GM12878 (cell line): ENCODE data around the gene SLC22A23. TPM values are rescaled to one million over a fixed set of nuclear protein-coding genes. Genes with fewer than 3 reads are reported as not detected.

Experiments
- ATAC-seq: fragments of 200-7000 bp; cut with Tn5 transposase; 3 replicates; pipeline ENCODE4 v1.9.1; 2020; ENCODE audit warnings: mild to moderate bottlenecking, moderate library complexity
- BruUV-seq: library from RNA; stranded (reverse); fragments of 400-500 nt; replicated peaks from 2 replicates; lab custom pipeline; 2021; lab: Mats Ljungman, UMichigan
- CTCF ChIA-PET: fragments of 300-600 bp; sonication (Branson Sonifier 250); formaldehyde crosslinking; extraction: SDS; loops from one replicate; lab custom pipeline; 2021; ENCODE audit warnings: inconsistent platforms; lab: Yijun Ruan, JAX
- POLR2A ChIA-PET: fragments of 350-600 bp; formaldehyde crosslinking; extraction: SDS; loops from one replicate; lab custom pipeline; 2021; ENCODE audit warnings: inconsistent platforms; lab: Charles Lee
- RAD21 ChIA-PET: fragments of 300-600 bp; sonication (Branson Sonifier 250); formaldehyde crosslinking; loops from one replicate; lab custom pipeline; 2023; ENCODE audit warnings: antibody characterized with exemption; ENCODE audit not compliant: unreplicated experiment; lab: Charles Lee
- SMC1A ChIA-PET: fragments of 300-600 bp; sonication (Branson Sonifier 250); formaldehyde crosslinking; loops from one replicate; lab custom pipeline; 2023; ENCODE audit not compliant: unreplicated experiment, uncharacterized antibody; lab: Charles Lee
- DNase-seq: peaks from one replicate; pipeline ENCODE4 v3.0.0-alpha.2; 2011; ENCODE audit warnings: low read depth, low spot score
- FAIRE-seq: peaks from 3 replicates; lab custom pipeline; 2011; peaks lifted over from hg19 to GRCh38; lab: Jason Lieb, UNC
- H2AFZ ChIP-seq: 2 replicates; pipeline ENCODE4 v1.6.0; 2011; ENCODE audit warnings: low read depth, low read length, control low read depth; ENCODE audit not compliant: control insufficient read depth
- H3K27ac ChIP-seq: 2 replicates; pipeline ENCODE4 v1.5.1; 2011; ENCODE audit warnings: control low read depth; ENCODE audit not compliant: control insufficient read depth, insufficient read depth
- H3K27me3 ChIP-seq, 2 experiments: replicated peaks in 1 of 2; 2 replicates each; pipeline versions ENCODE4 v1.6.0 to v1.6.1; 2011; ENCODE audit warnings: low read length in 1 of 2; ENCODE audit not compliant: control insufficient read depth in 2 of 2, insufficient read depth in 2 of 2
- H3K36me3 ChIP-seq, 2 experiments: 2 replicates each; pipeline ENCODE4 v1.5.1; 2011; ENCODE audit warnings: low read length in 1 of 2; ENCODE audit not compliant: control insufficient read depth in 2 of 2, insufficient read depth in 2 of 2
- H3K4me1 ChIP-seq: 2 replicates; pipeline ENCODE4 v1.6.1; 2011; ENCODE audit warnings: mild to moderate bottlenecking, low read length, moderate library complexity, mixed read lengths; ENCODE audit not compliant: control insufficient read depth, insufficient read depth
- H3K4me2 ChIP-seq: 2 replicates; pipeline ENCODE4 v1.6.0; 2011; ENCODE audit warnings: control low read depth; ENCODE audit not compliant: control insufficient read depth, insufficient read depth
- H3K4me3 ChIP-seq: fragments of 200-600 bp; sonication (generic); 2 replicates; pipeline ENCODE4 v1.5.1; 2016
- H3K79me2 ChIP-seq: 2 replicates; pipeline ENCODE4 v1.6.0; 2011; ENCODE audit warnings: low read length; ENCODE audit not compliant: control insufficient read depth, insufficient read depth
- H3K9ac ChIP-seq: 2 replicates; pipeline ENCODE4 v1.8.0; 2011; ENCODE audit warnings: low read length, control low read depth, mixed read lengths; ENCODE audit not compliant: control insufficient read depth, insufficient read depth
- H3K9me3 ChIP-seq: replicated peaks from 3 replicates; pipeline ENCODE4 v1.5.1; 2011; ENCODE audit warnings: mild to moderate bottlenecking, low read length; ENCODE audit not compliant: control insufficient read depth, insufficient read depth
- H4K20me1 ChIP-seq: 2 replicates; pipeline ENCODE4 v1.6.0; 2011; ENCODE audit not compliant: control insufficient read depth, insufficient read depth
- GABPA ChIP-seq: IDR thresholded peaks from 2 replicates; pipeline ENCODE4 v1.6.1; 2014; ENCODE audit warnings: antibody characterized with exemption, low read depth, mild to moderate bottlenecking, inconsistent platforms
- IRF4 ChIP-seq: IDR thresholded peaks from 2 replicates; pipeline ENCODE4 v1.6.1; 2011; ENCODE audit warnings: low read depth, low read length
- NR2F1 ChIP-seq: fragments of 450-650 bp; conservative IDR thresholded peaks from 2 replicates; pipeline ENCODE4 v1.6.1; 2017; ENCODE audit warnings: mild to moderate bottlenecking
- ZSCAN29 ChIP-seq: fragments of 450-650 bp; IDR thresholded peaks from 2 replicates; pipeline ENCODE4 v1.6.1; 2017; ENCODE audit warnings: mild to moderate bottlenecking, moderate library complexity
- WGBS: methylation state at CpG from one replicate; pipeline ENCODE4 v1.1.6; 2016; ENCODE audit warnings: low lambda C conversion rate; ENCODE audit not compliant: insufficient replicate concordance, insufficient coverage; ENCODE audit errors: missing lambda C conversion rate; 5-methylcytosine and 5-hydroxymethylcytosine counted together
- in situ Hi-C: fragments of 300-500 bp; cut with MboI; formaldehyde crosslinking; loops from 9 replicates; pipeline ENCODE4 v1.14.3; 2018; ENCODE audit warnings: mixed read lengths
- intact Hi-C: fragments of 100-400 bp; cut with micrococcal nuclease; formaldehyde crosslinking; loops from one replicate; pipeline ENCODE4 v1.14.2; 2022; ENCODE audit not compliant: unreplicated experiment
- polyA plus RNA-seq, 11 experiments: library from polyadenylated mRNA; depleted of rRNA in 4 of 11; unstranded in 6 of 11; stranded (reverse) in 5 of 11; fragments of >200 nt; fragmentation: Nextera tagmentation in 4 of 11; fragmentation: Illumina TruSeq in 1 of 11; extraction: Ambion mirVana in 4 of 11; extraction: Trizol in 1 of 11; gene quantifications; 1 replicate in 1 of 11; 2 replicates in 10 of 11; pipeline versions ENCODE4 v1.2.1 to v1.2.3, GENCODE V29; 2011 to 2016; ENCODE audit warnings: inconsistent platforms in 2 of 11, missing spikeins in 2 of 11, low read depth in 1 of 11
- total RNA-seq, 4 experiments: library from RNA; depleted of rRNA in 3 of 4; stranded (reverse); fragments of >200 nt in 3 of 4; fragmentation: Illumina TruSeq in 1 of 4; extraction: Trizol in 1 of 4; gene quantifications; 2 replicates each; pipeline versions ENCODE4 v1.2.1 to v1.2.3, GENCODE V29; 2013 to 2021
- TF ChIP-seq, protein P1 (sequence below): fragments of 450-650 bp; IDR thresholded peaks from 2 replicates; pipeline ENCODE4 v1.6.1; 2014; ENCODE audit warnings: mild to moderate bottlenecking
- TF ChIP-seq, protein P2 (sequence below): fragments of 150-350 bp; IDR thresholded peaks from 2 replicates; pipeline ENCODE4 v1.6.1; 2016; ENCODE audit warnings: low read depth, low read length
- TF ChIP-seq, protein P3 (sequence below): IDR thresholded peaks from 2 replicates; pipeline ENCODE4 v1.6.1; 2012; ENCODE audit warnings: low read depth, low read length, improper control_type of control experiment
- TF ChIP-seq, protein P4 (sequence below): IDR thresholded peaks from 2 replicates; pipeline ENCODE4 v1.6.1; 2011; ENCODE audit warnings: low read depth, mild to moderate bottlenecking, low read length, moderate library complexity, borderline replicate concordance; ENCODE audit errors: extremely low read depth
- TF ChIP-seq, protein P5 (sequence below): fragments of 450-650 bp; IDR thresholded peaks from 2 replicates; pipeline ENCODE4 v1.6.1; 2017; ENCODE audit warnings: borderline replicate concordance

SLC22A23 gene
- total and polyA plus RNA-seq, 10 of the 15 experiments (the other 5 are each of a cell fraction or from before 2014, with no cell fraction given): 0.20 to 2.4 (median 0.74) TPM

DNA sequence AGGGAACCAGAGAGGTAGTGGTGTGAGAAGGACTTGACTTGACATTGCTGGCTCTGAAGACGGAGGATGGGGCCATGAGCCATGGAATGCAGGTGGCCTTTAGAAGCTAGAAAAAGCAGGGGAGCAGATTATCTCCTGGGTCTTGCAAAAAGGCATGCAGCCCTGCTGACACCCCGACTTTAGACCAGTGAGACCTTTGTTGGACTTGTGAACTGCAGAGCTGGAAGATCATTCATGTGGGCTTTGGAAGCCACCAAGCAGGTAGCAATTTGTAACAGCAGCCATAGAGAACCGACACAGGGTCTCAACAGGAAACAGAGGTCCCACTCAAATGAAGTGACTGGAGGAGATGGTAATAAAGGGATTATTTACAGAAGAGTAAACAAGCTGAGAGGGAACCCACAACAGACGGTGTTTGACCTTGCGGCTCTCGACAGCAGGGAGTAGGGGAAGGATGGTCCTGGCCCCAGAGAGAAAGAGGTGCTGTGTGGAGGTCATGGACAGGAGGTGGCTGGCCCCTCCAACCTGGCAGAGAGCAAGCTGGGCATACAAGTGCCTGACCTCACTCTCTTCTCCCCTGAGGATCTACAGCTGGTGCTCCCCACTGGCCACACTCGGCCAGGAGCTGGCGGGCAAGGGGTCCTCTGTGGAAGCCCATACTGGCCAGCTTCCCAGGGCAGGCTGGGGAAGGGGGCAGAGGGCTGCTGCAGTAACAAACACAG lies 43.9 kb downstream of the SLC22A23 start (continued):
- TF ChIP-seq, protein P1, sequence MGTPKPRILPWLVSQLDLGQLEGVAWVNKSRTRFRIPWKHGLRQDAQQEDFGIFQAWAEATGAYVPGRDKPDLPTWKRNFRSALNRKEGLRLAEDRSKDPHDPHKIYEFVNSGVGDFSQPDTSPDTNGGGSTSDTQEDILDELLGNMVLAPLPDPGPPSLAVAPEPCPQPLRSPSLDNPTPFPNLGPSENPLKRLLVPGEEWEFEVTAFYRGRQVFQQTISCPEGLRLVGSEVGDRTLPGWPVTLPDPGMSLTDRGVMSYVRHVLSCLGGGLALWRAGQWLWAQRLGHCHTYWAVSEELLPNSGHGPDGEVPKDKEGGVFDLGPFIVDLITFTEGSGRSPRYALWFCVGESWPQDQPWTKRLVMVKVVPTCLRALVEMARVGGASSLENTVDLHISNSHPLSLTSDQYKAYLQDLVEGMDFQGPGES: no peak

DNA sequence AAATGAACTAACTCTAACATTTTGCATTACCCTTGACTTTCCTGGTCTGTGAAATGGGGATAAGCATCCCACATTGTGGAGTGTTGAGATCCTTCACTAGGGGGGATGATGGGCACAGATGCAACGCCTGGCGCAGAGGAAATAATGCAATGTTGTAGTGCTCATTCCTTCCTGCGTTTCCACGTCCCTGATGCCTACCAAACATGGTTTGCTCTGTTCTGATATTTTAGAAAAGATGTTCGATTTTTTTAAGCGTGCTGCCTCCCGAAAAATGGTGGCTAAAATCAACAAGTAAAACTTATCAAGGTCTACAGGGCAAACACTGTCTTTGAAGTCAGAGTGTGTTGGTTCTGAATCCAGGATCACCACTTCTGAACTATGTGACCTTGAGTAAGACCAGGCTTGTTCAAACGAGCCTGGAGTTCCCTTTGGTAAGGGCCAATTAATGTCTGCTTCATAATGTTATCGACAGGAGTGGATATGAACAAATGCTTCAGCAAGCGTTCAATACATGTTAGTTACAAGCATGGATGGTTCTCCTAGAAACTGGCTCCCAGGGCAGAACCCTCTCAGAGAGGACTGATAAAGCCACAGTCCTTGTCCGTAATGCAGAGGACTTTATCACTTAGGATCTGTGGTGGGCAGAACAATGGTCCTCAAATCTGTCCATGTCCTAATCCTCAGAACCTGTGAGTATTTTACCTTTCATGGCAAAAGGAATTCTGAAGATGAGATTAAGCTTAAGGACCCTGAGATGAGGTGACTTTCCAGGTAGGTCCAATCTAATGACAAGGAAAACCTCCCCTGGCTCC lies 44.7 kb downstream of the SLC22A23 start:
- ATAC-seq (no peak), FAIRE-seq (no peak), DNase-seq (no peak)
- Histone ChIP-seq H3K4me3 (no peak overlapping the region), H3K27me3 (no peaks in the 10 kb centered on the region), H3K79me2 (no peaks in the 10 kb centered on the region), H2AFZ (no peak overlapping the region), H4K20me1 (no peaks in the 10 kb centered on the region), H3K9ac (no peak overlapping the region), H3K27ac (no peak overlapping the region), H3K4me1 (peaks cover 9% of the 10 kb centered on the region), H3K4me2 (no peak overlapping the region), H3K36me3 (no peaks in the 10 kb centered on the region), H3K9me3 (no peaks in the 10 kb centered on the region; the same call in 2 of the 3 replicates)
- intact Hi-C loops: loop anchor here (2.0 to 5.0 kb wide), 3 partner anchors 45 to 321 kb away; partner anchors contain the start of gene SLC22A23
- in situ Hi-C loops: no loop called here
- ChIA-PET RAD21 (interaction anchor here (0.6 to 2.1 kb wide), 6 partner anchors 10 to 320 kb away, joined by 3 to 18 read pairs (median 4); no protein-coding TSS in a partner anchor), CTCF (interaction anchor here (0.7 to 5.7 kb wide), 24 partner anchors 8 to 321 kb away, joined by 3 to 55 read pairs (median 6); partner anchors contain the start of gene SLC22A23), POLR2A (interaction anchor here (0.8 kb wide), 1 partner anchor 291 kb away, joined by 3 read pairs; no protein-coding TSS in a partner anchor), SMC1A (interaction anchor here (0.8 to 5.7 kb wide), 11 partner anchors 10 to 320 kb away, joined by 3 to 46 read pairs (median 6); partner anchors contain the start of gene SLC22A23)
- 43% methylated on average over 11 of the region's 11 CpGs for WGBS
- BruUV-seq: no TSS peak
- TF ChIP-seq, protein P2, sequence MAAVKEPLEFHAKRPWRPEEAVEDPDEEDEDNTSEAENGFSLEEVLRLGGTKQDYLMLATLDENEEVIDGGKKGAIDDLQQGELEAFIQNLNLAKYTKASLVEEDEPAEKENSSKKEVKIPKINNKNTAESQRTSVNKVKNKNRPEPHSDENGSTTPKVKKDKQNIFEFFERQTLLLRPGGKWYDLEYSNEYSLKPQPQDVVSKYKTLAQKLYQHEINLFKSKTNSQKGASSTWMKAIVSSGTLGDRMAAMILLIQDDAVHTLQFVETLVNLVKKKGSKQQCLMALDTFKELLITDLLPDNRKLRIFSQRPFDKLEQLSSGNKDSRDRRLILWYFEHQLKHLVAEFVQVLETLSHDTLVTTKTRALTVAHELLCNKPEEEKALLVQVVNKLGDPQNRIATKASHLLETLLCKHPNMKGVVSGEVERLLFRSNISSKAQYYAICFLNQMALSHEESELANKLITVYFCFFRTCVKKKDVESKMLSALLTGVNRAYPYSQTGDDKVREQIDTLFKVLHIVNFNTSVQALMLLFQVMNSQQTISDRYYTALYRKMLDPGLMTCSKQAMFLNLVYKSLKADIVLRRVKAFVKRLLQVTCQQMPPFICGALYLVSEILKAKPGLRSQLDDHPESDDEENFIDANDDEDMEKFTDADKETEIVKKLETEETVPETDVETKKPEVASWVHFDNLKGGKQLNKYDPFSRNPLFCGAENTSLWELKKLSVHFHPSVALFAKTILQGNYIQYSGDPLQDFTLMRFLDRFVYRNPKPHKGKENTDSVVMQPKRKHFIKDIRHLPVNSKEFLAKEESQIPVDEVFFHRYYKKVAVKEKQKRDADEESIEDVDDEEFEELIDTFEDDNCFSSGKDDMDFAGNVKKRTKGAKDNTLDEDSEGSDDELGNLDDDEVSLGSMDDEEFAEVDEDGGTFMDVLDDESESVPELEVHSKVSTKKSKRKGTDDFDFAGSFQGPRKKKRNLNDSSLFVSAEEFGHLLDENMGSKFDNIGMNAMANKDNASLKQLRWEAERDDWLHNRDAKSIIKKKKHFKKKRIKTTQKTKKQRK: no peak
- no peak for TF ChIP-seq ZSCAN29
- TF ChIP-seq, protein P3, sequence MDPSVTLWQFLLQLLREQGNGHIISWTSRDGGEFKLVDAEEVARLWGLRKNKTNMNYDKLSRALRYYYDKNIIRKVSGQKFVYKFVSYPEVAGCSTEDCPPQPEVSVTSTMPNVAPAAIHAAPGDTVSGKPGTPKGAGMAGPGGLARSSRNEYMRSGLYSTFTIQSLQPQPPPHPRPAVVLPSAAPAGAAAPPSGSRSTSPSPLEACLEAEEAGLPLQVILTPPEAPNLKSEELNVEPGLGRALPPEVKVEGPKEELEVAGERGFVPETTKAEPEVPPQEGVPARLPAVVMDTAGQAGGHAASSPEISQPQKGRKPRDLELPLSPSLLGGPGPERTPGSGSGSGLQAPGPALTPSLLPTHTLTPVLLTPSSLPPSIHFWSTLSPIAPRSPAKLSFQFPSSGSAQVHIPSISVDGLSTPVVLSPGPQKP: no peak
- no peak for TF ChIP-seq IRF4
- TF ChIP-seq NR2F1: no peak
- no peak for TF ChIP-seq GABPA
- TF ChIP-seq, protein P4, sequence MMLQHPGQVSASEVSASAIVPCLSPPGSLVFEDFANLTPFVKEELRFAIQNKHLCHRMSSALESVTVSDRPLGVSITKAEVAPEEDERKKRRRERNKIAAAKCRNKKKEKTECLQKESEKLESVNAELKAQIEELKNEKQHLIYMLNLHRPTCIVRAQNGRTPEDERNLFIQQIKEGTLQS: no peak
- TF ChIP-seq, protein P5, sequence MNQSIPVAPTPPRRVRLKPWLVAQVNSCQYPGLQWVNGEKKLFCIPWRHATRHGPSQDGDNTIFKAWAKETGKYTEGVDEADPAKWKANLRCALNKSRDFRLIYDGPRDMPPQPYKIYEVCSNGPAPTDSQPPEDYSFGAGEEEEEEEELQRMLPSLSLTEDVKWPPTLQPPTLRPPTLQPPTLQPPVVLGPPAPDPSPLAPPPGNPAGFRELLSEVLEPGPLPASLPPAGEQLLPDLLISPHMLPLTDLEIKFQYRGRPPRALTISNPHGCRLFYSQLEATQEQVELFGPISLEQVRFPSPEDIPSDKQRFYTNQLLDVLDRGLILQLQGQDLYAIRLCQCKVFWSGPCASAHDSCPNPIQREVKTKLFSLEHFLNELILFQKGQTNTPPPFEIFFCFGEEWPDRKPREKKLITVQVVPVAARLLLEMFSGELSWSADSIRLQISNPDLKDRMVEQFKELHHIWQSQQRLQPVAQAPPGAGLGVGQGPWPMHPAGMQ: no peak
- TF ChIP-seq, protein P1: no peak
